AG10803 (cell line): Measurements from ENCODE around the gene BCAS4.

ENCODE experiments used
- DNase-seq: peaks from one replicate; pipeline ENCODE4 v3.0.0; 2010; ENCODE audit warnings: low read depth
- H3K4me3 ChIP-seq: 2 replicates; pipeline ENCODE4 v1.5.1; 2011; ENCODE audit warnings: mild to moderate bottlenecking, low read length, control low read depth
- TF ChIP-seq, protein P1 (sequence below): conservative IDR thresholded peaks from 2 replicates; pipeline ENCODE4 v1.5.1; 2011; ENCODE audit warnings: mild to moderate bottlenecking, low read length, control low read depth, inconsistent platforms

Gene BCAS4

DNA sequence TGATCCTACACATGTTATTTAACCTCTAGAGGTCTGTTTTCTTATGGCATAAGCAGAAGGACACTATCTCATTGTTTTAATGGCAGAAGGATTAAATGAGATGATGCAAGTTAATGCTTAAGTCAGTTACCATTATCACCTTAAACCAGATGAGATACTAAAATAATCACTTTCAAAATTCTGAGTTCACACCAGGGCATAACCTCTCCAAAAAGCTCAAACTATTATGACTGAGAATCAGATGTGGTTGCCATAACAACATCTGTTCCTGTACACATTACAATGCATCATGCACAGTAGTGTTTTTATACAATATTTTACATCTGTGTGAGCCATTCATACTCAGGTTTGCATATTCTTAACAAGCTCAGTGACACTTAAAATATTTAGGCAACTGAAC is 126.1 kb downstream of the BCAS4 start:
- TF ChIP-seq, protein P1, sequence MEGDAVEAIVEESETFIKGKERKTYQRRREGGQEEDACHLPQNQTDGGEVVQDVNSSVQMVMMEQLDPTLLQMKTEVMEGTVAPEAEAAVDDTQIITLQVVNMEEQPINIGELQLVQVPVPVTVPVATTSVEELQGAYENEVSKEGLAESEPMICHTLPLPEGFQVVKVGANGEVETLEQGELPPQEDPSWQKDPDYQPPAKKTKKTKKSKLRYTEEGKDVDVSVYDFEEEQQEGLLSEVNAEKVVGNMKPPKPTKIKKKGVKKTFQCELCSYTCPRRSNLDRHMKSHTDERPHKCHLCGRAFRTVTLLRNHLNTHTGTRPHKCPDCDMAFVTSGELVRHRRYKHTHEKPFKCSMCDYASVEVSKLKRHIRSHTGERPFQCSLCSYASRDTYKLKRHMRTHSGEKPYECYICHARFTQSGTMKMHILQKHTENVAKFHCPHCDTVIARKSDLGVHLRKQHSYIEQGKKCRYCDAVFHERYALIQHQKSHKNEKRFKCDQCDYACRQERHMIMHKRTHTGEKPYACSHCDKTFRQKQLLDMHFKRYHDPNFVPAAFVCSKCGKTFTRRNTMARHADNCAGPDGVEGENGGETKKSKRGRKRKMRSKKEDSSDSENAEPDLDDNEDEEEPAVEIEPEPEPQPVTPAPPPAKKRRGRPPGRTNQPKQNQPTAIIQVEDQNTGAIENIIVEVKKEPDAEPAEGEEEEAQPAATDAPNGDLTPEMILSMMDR, result no peak
- DNase-seq, result peak; percentile 64
- H3K4me3 ChIP-seq, result no peak overlapping the region

DNA sequence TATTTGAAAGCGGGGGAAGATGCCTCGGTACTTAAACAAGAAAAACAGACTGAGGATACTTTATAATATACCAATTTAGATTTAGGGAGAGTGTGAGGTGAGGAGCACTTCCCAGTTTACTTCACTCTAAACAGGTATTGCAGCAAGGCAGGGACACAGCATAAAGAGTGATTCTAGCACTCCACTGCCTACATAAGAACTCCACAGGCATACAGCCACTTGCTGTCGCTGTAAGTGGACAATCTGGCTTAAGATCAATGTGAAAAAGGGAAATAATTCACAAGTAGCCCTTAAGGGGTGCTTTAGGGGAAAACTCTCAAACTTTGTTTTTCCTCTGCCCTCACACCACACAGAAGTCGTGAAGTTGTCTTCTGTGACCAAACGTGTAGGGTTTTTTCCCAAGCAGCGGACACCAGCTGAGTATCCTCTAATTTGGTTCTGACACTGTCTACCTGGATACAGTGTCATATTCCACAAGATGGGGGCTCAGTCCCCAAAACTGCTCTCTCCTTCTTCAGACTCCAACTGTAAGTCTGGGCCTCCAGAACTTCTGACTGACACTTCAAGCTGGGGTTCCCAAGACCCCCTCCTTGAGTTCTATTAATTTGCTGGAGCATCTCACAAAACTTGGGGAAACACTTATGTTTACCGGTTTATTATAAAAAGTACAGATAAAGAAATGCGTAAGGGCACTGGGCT is 127.1 kb downstream of the BCAS4 start:
- H3K4me3 ChIP-seq, result no peak overlapping the region
- no peak for DNase-seq
- TF ChIP-seq, protein P1, result no peak

DNA sequence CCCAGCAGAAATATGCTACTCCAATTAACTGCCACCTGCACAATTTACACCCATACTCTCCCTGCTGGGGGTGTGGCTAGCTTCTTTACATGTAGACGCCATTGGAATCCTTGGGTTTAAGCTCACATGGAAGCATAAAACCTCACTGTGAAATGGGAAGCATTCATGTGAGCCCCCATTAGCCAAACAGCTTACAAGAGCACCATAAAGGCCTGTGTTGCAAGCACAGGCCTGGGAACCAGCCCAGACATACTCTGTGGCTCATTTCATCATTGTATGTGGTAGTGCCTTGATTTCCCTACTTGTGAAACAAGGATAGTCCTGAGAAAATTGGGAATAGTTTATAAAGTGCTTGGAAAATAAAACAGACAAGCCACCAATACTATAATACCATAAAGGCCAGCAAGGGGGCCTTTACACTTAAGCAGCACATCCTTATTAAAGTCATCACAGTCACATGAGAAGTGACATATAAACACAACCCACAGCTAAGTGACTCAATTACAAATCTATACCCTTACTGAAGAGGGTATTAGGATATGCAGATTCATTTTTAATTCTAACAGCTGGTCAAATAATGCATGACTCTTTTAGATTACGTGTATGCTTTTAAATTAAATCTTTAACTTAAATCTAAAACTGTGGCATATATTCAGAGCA is 129.5 kb downstream of the BCAS4 start:
- DNase-seq, result peak; percentile 60
- no peak overlapping the region for H3K4me3 ChIP-seq
- TF ChIP-seq, protein P1, result no peak

DNA sequence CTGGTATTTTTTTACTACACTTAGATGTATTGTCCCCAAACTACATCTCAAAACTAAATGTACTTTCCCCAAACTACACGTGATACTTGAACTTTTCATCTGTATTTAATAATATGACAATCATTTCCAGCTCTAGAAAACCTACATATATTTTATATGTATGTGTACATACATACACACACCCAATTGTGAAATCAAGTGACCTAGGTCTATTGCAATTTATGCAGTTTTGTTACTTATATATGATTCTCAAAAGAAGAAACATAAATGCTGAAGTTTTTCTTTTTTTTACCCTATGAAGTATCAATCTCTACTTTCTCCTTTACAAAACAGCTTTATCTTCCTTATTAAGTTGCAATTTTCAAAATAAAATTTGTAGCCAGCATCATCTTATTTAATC is 131.7 kb downstream of the BCAS4 start:
- no peak overlapping the region for H3K4me3 ChIP-seq
- TF ChIP-seq, protein P1, result no peak
- DNase-seq, result no peak
